ENCODE data around the gene HSD3B1.
"Not testable (repeated sequence)": the region's sequence is repeated elsewhere in the genome, so short reads cannot be mapped to it uniquely, and the experiment has no call there.

DNA sequence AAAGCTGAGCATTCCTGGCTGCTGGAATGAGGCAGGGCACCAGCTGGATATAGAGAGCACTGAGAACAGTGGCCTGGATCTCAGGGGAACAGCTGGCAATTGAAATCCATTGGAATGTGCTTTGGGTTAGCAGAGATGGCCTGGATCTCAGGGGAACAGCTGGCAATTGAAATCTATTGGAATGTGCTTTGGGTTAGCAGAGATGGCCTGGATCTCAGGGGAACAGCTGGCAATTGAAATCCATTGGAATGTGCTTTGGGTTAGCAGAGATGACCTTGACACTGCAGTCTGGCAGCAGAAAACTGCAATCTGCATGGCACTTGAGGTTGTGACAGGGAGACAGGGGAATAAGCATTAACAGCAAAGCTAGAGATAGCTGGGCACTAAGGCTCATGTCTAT is 10.7 kb downstream of the HSD3B1 start:
- TF ChIP-seq, protein P1, sequence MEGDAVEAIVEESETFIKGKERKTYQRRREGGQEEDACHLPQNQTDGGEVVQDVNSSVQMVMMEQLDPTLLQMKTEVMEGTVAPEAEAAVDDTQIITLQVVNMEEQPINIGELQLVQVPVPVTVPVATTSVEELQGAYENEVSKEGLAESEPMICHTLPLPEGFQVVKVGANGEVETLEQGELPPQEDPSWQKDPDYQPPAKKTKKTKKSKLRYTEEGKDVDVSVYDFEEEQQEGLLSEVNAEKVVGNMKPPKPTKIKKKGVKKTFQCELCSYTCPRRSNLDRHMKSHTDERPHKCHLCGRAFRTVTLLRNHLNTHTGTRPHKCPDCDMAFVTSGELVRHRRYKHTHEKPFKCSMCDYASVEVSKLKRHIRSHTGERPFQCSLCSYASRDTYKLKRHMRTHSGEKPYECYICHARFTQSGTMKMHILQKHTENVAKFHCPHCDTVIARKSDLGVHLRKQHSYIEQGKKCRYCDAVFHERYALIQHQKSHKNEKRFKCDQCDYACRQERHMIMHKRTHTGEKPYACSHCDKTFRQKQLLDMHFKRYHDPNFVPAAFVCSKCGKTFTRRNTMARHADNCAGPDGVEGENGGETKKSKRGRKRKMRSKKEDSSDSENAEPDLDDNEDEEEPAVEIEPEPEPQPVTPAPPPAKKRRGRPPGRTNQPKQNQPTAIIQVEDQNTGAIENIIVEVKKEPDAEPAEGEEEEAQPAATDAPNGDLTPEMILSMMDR (IDR thresholded peaks at IDR 0.05): not testable (repeated sequence)
- TF ChIP-seq TP53 (CRISPR knock-in tag; IDR thresholded peaks at IDR 0.05); NR2C2 (CRISPR knock-in tag; IDR thresholded peaks at IDR 0.05); KAT7 (CRISPR knock-in tag; IDR thresholded peaks at IDR 0.05; ENCODE audit: borderline replicate concordance); SP1 (CRISPR knock-in tag; conservative IDR thresholded peaks at IDR 0.05); TEAD1 (CRISPR knock-in tag; IDR thresholded peaks at IDR 0.05): not testable (repeated sequence)
- TF ChIP-seq, protein P2, sequence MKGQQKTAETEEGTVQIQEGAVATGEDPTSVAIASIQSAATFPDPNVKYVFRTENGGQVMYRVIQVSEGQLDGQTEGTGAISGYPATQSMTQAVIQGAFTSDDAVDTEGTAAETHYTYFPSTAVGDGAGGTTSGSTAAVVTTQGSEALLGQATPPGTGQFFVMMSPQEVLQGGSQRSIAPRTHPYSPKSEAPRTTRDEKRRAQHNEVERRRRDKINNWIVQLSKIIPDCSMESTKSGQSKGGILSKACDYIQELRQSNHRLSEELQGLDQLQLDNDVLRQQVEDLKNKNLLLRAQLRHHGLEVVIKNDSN (CRISPR knock-in tag; IDR thresholded peaks at IDR 0.05): not testable (repeated sequence)

All from WTC11 (cell line).